Measurements from ENCODE around the gene INTS12. TPM values are rescaled to one million over a fixed set of nuclear protein-coding genes. Genes with fewer than 3 reads are reported as not detected.

Gene INTS12
- total RNA-seq, 2 experiments from 2014 or later = 10.0 to 19.4 TPM

DNA sequence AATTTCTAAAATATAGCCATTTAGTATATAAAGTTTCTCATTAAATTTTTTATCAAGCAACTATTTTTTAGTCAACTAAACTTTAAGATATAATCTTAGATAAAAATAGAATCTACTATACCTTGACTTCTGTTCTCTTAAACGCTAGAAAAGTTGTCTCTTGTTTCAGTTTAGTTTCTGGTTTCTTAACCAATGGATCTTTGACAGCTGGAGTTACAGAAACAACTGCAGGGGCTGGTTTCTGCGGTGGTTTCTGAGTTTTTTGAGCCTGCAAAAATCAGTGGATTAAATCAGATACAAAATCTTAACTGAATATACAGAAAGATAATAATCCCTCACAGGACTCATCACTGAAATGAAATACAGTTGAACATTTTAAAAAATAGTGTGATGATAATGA lies 21.9 kb downstream of the INTS12 start:
- Histone ChIP-seq H3K4me3 (ENCODE audit: low read depth, low read length, poor library complexity, severe bottlenecking) (no peak overlapping the region), H3K9me3 (ENCODE audit: low read length) (no peaks in the 10 kb centered on the region), H3K27ac (ENCODE audit: low read depth, low read length, poor library complexity, severe bottlenecking) (no peak overlapping the region), H3K36me3 (ENCODE audit: insufficient read depth, low read length) (peaks cover 83% of the 10 kb centered on the region), H3K79me2 (ENCODE audit: insufficient read depth, low read depth, low read length) (no peaks in the 10 kb centered on the region), H4K20me1 (ENCODE audit: insufficient read depth, low read length) (no peaks in the 10 kb centered on the region), H2AFZ (ENCODE audit: low read length) (no peak overlapping the region), H3K4me2 (ENCODE audit: low read length) (no peak overlapping the region), H3K4me1 (ENCODE audit: insufficient read depth, low read length, poor library complexity, severe bottlenecking) (no peaks in the 10 kb centered on the region), H3K9me2 (ENCODE audit: insufficient read depth, low read length) (no peaks in the 10 kb centered on the region)
- no peak for DNase-seq (ENCODE audit: low spot score)
- ChIA-PET POLR2A (no interaction called here), CTCF (ENCODE audit: unreplicated experiment) (no interaction called here)
- intact Hi-C loops (cut with micrococcal nuclease; ENCODE audit: unreplicated experiment) = no loop called here
- BruUV-seq (replicated peaks) = no TSS peak
- no peak for TF ChIP-seq CTCF (conservative IDR thresholded peaks at IDR 0.05; ENCODE audit: low read length)
- no peak for TF ChIP-seq EZH2phosphoT487 (IDR thresholded peaks at IDR 0.05; ENCODE audit: borderline replicate concordance, low read depth, low read length)

DNA sequence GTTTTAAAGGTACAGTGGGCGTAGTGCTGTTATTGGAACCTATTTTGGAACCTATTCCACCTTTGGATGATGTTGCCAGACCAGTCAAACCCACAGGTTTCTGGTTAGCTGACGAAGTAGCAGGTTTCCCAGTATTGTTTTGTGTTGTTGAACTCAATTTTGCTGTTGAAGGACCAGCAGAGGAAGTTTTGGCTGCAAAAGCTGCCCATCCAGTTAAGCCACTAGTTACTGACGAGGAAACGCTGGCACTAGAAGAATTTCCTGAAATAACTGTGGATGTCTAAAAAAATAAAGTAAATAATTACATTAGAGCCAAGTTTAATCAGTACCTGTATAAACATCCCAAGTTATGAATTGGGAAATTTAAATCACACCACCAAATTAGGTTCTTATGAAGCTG lies 25.5 kb downstream of the INTS12 start:
- H3K9me2 ChIP-seq (ENCODE audit: insufficient read depth, low read length) = no peaks in the 10 kb centered on the region
- ChIA-PET CTCF (ENCODE audit: unreplicated experiment) (no interaction called here), POLR2A (no interaction called here)
- no peaks in the 10 kb centered on the region for H3K79me2 ChIP-seq (ENCODE audit: insufficient read depth, low read depth, low read length)
- DNase-seq (ENCODE audit: low spot score) = no peak
- no peaks in the 10 kb centered on the region for H3K4me1 ChIP-seq (ENCODE audit: insufficient read depth, low read length, poor library complexity, severe bottlenecking)
- no peaks in the 10 kb centered on the region for H4K20me1 ChIP-seq (ENCODE audit: insufficient read depth, low read length)
- no peak overlapping the region for H2AFZ ChIP-seq (ENCODE audit: low read length)
- H3K9me3 ChIP-seq (ENCODE audit: low read length) = no peaks in the 10 kb centered on the region
- no peak for TF ChIP-seq CTCF (conservative IDR thresholded peaks at IDR 0.05; ENCODE audit: low read length)
- no peak for TF ChIP-seq EZH2phosphoT487 (IDR thresholded peaks at IDR 0.05; ENCODE audit: borderline replicate concordance, low read depth, low read length)
- H3K4me3 ChIP-seq (ENCODE audit: low read depth, low read length, poor library complexity, severe bottlenecking) = no peak overlapping the region
- H3K36me3 ChIP-seq (ENCODE audit: insufficient read depth, low read length) = peaks cover 61% of the 10 kb centered on the region
- intact Hi-C loops (cut with micrococcal nuclease; ENCODE audit: unreplicated experiment) = no loop called here
- BruUV-seq (replicated peaks) = no TSS peak
- no peak overlapping the region for H3K4me2 ChIP-seq (ENCODE audit: low read length)
- no peak overlapping the region for H3K27ac ChIP-seq (ENCODE audit: low read depth, low read length, poor library complexity, severe bottlenecking)

- no TSS peak for BruUV-seq (replicated peaks)
- POLR2A ChIA-PET = interaction anchor here (0.6 to 0.7 kb wide), 3 partner anchors 10 to 523 kb away, joined by 3 to 5 read pairs (median 3); no protein-coding TSS in a partner anchor
Measured at GRCh38 chr4:105679186-105679585, 29.3 kb downstream of the INTS12 start.

More at GRCh38 chr4:105679186-105679585, 29.3 kb downstream of the INTS12 start:
- no peak for DNase-seq (ENCODE audit: low spot score)
- TF ChIP-seq CTCF (conservative IDR thresholded peaks at IDR 0.05; ENCODE audit: low read length) (no peak), EZH2phosphoT487 (IDR thresholded peaks at IDR 0.05; ENCODE audit: borderline replicate concordance, low read depth, low read length) (no peak)
- no peaks in the 10 kb centered on the region for H3K79me2 ChIP-seq (ENCODE audit: insufficient read depth, low read depth, low read length)
- no peaks in the 10 kb centered on the region for H3K4me1 ChIP-seq (ENCODE audit: insufficient read depth, low read length, poor library complexity, severe bottlenecking)
- no peak overlapping the region for H3K4me3 ChIP-seq (ENCODE audit: low read depth, low read length, poor library complexity, severe bottlenecking)
- no peaks in the 10 kb centered on the region for H3K9me3 ChIP-seq (ENCODE audit: low read length)
- H3K27ac ChIP-seq (ENCODE audit: low read depth, low read length, poor library complexity, severe bottlenecking) = no peak overlapping the region
- no peak overlapping the region for H3K4me2 ChIP-seq (ENCODE audit: low read length)
- peaks cover 29% of the 10 kb centered on the region for H3K36me3 ChIP-seq (ENCODE audit: insufficient read depth, low read length)
- CTCF ChIA-PET (ENCODE audit: unreplicated experiment) = no interaction called here
- intact Hi-C loops (cut with micrococcal nuclease; ENCODE audit: unreplicated experiment) = no loop called here
- H3K9me2 ChIP-seq (ENCODE audit: insufficient read depth, low read length) = no peaks in the 10 kb centered on the region
- no peak overlapping the region for H2AFZ ChIP-seq (ENCODE audit: low read length)
- no peaks in the 10 kb centered on the region for H4K20me1 ChIP-seq (ENCODE audit: insufficient read depth, low read length)

Data from OCI-LY7 (cell line).